ENCODE data around the gene CMTR1.

DNA sequence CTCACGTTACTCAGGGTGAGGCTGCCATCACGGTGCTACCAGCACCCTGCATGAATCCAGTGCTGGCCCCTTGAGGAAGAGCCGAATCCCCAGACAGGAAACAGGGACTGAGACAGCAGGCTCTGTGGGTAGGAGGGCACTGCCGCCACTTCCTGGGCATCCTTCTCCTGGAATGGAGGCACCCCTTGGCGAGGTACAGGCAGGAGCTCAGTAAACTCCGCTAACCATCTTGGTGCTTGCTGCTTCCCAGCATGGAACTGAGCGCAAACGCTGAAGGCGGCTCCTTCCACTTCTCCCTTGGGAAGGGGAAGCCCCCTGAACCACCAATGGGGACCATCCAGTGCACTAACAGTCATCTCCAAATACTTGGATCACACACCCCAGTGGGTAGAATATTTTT lies 80.1 kb downstream of the CMTR1 start:
- TF ChIP-seq, protein P1, sequence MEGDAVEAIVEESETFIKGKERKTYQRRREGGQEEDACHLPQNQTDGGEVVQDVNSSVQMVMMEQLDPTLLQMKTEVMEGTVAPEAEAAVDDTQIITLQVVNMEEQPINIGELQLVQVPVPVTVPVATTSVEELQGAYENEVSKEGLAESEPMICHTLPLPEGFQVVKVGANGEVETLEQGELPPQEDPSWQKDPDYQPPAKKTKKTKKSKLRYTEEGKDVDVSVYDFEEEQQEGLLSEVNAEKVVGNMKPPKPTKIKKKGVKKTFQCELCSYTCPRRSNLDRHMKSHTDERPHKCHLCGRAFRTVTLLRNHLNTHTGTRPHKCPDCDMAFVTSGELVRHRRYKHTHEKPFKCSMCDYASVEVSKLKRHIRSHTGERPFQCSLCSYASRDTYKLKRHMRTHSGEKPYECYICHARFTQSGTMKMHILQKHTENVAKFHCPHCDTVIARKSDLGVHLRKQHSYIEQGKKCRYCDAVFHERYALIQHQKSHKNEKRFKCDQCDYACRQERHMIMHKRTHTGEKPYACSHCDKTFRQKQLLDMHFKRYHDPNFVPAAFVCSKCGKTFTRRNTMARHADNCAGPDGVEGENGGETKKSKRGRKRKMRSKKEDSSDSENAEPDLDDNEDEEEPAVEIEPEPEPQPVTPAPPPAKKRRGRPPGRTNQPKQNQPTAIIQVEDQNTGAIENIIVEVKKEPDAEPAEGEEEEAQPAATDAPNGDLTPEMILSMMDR (IDR thresholded peaks at IDR 0.05), result no peak
- no peak for TF ChIP-seq ZFX (IDR thresholded peaks at IDR 0.05; ENCODE audit: borderline replicate concordance)

Measured in 22Rv1 (cell line).